Thoracic aorta (tissue), 2 donors: Measurements from ENCODE around the gene PP2D1. TPM values are rescaled to one million over a fixed set of nuclear protein-coding genes. Genes with fewer than 3 reads are reported as not detected.

ENCODE experiments used
- ATAC-seq: fragments of 150-250 bp; one replicate; pipeline ENCODE4 v1.8.0; 2017; ENCODE audit warnings: low read depth; ENCODE audit not compliant: insufficient number of reproducible peaks, low FRiP score
- DNase-seq: peaks from one replicate; pipeline ENCODE4 v3.0.0-alpha.2; 2020; ENCODE audit warnings: low spot score
- H3K27ac ChIP-seq, 2 donors: fragments of 200-600 bp; sonication (generic); 1 replicate in 1 of 2; 2 replicates in 1 of 2; pipeline ENCODE4 v1.5.1; 2016; ENCODE audit warnings: mild to moderate bottlenecking in 2 of 2, moderate library complexity in 2 of 2
- H3K27me3 ChIP-seq: fragments of 200-600 bp; sonication (generic); replicated peaks from 2 replicates; pipeline ENCODE4 v1.6.0; 2016; ENCODE audit warnings: mild to moderate bottlenecking; ENCODE audit not compliant: insufficient read depth
- H3K36me3 ChIP-seq: fragments of 200-600 bp; sonication (generic); one replicate; pipeline ENCODE4 v1.5.1; 2016
- H3K4me1 ChIP-seq, 2 donors: fragments of 200-600 bp; sonication (generic); 1 replicate in 1 of 2; 2 replicates in 1 of 2; pipeline versions ENCODE4 v1.5.1 to v1.6.0; 2016; ENCODE audit warnings: low read depth in 2 of 2, mild to moderate bottlenecking in 1 of 2; ENCODE audit not compliant: control insufficient read depth in 1 of 2
- H3K4me3 ChIP-seq: fragments of 200-600 bp; sonication (generic); 2 replicates; pipeline ENCODE4 v1.5.1; 2016; ENCODE audit warnings: mild to moderate bottlenecking
- H3K9me3 ChIP-seq: fragments of 200-600 bp; sonication (generic); 2 replicates; pipeline ENCODE4 v1.5.1; 2016
- total RNA-seq, 2 donors: library from RNA; depleted of rRNA; stranded (reverse); fragments of >200 nt; gene quantifications; one replicate each; pipeline versions ENCODE4 v1.1.0 to v1.2.3, GENCODE V29; 2016
- TF ChIP-seq, protein P1 (sequence below): fragments of 200-600 bp; sonication (generic); IDR thresholded peaks from one replicate; pipeline ENCODE4 v1.5.1; 2019; ENCODE audit warnings: antibody characterized with exemption

Gene PP2D1
- total RNA-seq, 2 donors from 2014 or later, result not detected

DNA sequence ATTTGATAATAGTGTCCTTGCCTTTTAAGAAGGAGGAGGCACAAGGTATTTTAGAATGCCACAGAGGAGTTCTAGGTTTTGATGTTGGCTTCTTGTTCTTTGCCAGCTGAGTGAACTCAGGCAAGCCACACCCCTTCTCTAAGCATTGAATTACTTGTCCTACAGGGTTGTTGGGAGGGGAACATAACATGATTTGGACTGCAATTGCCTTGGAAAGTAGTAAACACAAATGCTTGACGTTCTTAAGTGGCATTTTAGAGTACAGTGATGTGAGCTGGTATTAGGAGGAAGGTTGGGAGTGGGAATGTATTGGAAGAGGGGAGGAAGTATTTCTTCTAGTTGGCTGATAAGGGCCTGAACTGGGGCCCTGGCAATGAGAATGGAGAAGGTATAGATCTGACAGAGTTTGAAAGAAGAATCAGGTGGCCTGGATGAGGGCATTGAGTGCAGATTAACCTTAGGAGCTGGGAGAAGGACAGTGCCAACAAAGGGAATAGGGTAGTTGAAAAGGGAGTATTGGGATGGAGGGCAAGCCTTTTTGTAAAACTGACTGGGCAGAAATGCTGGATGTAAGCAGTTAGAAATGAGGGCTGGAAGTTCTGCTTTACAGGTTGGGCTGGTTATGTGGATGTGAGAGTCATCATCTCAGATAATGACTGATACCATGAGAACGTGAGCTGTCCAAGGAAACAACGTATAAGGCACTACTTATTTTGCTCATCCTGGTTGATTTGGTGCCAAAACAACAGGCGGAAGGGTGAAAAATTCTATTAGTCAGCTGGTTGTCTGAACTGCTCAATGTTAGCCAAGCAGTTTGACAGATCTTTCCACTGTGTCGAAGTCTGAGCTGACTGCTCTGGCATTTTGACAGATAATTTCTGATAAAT is 44.9 kb upstream of the PP2D1 start:
- ATAC-seq, result peak; percentile 45
- Histone ChIP-seq H3K27ac (peak overlapping the region; percentile 53 to 61), H3K9me3 (no peaks in the 10 kb centered on the region), H3K36me3 (no peaks in the 10 kb centered on the region), H3K4me3 (no peak overlapping the region), H3K4me1 (peaks cover 27 to 34% of the 10 kb centered on the region in 2 donors), H3K27me3 (no peaks in the 10 kb centered on the region)
- no peak for DNase-seq
- TF ChIP-seq, protein P1, sequence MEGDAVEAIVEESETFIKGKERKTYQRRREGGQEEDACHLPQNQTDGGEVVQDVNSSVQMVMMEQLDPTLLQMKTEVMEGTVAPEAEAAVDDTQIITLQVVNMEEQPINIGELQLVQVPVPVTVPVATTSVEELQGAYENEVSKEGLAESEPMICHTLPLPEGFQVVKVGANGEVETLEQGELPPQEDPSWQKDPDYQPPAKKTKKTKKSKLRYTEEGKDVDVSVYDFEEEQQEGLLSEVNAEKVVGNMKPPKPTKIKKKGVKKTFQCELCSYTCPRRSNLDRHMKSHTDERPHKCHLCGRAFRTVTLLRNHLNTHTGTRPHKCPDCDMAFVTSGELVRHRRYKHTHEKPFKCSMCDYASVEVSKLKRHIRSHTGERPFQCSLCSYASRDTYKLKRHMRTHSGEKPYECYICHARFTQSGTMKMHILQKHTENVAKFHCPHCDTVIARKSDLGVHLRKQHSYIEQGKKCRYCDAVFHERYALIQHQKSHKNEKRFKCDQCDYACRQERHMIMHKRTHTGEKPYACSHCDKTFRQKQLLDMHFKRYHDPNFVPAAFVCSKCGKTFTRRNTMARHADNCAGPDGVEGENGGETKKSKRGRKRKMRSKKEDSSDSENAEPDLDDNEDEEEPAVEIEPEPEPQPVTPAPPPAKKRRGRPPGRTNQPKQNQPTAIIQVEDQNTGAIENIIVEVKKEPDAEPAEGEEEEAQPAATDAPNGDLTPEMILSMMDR, result no peak

DNA sequence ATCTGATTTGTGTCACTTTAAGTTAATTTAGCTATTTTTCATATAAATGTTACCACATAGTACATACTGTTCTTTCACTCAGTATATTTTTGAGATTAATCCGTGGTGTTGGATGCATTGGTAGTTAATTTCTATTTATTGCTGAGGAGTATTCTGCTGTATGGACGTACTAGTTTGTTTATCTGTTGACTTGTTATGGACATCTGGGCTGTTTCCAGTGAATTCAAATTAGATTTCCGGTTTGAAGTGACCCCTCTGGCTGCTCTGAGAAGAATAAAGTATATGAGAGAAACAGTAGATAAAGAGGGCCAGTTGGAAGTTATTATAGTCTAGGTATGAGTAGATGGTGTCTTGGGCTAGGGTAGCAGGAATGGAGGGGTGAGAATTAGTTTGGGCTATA is 43.8 kb upstream of the PP2D1 start:
- H3K4me3 ChIP-seq, result no peak overlapping the region
- peaks cover 22 to 34% of the 10 kb centered on the region in 2 donors for H3K4me1 ChIP-seq
- H3K9me3 ChIP-seq, result no peaks in the 10 kb centered on the region
- DNase-seq (no peak), ATAC-seq (no peak)
- no peaks in the 10 kb centered on the region for H3K36me3 ChIP-seq
- H3K27me3 ChIP-seq, result no peaks in the 10 kb centered on the region
- TF ChIP-seq, protein P1, result no peak
- H3K27ac ChIP-seq, result peak overlapping the region in 1 of 2 donors; percentile 5

- Histone ChIP-seq H3K36me3 (no peaks in the 10 kb centered on the region), H3K27me3 (no peaks in the 10 kb centered on the region), H3K4me1 (peaks cover 22 to 34% of the 10 kb centered on the region in 2 donors), H3K9me3 (no peaks in the 10 kb centered on the region), H3K27ac (no peak overlapping the region), H3K4me3 (no peak overlapping the region)
- DNase-seq, result no peak
- ATAC-seq, result no peak
- TF ChIP-seq, protein P1, result no peak
Observed at GRCh38 chr3:20055020-20055775, 43.1 kb upstream of the PP2D1 start.

- H3K4me1 ChIP-seq, result peaks cover 22 to 38% of the 10 kb centered on the region in 2 donors
Observed at GRCh38 chr3:20054549-20054987, 42.5 kb upstream of the PP2D1 start.

More at GRCh38 chr3:20054549-20054987, 42.5 kb upstream of the PP2D1 start:
- DNase-seq (peak; percentile 45), ATAC-seq (peak; percentile 65)
- TF ChIP-seq, protein P1, result no peak
- Histone ChIP-seq H3K9me3 (no peaks in the 10 kb centered on the region), H3K27me3 (no peaks in the 10 kb centered on the region), H3K27ac (no peak overlapping the region), H3K36me3 (no peaks in the 10 kb centered on the region), H3K4me3 (no peak overlapping the region)
